ENCODE results near the gene TAF1C.
"Not testable (repeated sequence)": the region's sequence is repeated elsewhere in the genome, so short reads cannot be mapped to it uniquely, and the experiment has no call there.

Gene TAF1C

GRCh38 chr16:84209989-84210388 lies 23.1 kb upstream of the TAF1C start:
- DNase-seq (ENCODE audit: low read depth in 1 of 2, low spot score in 1 of 2) = no peak

DNA sequence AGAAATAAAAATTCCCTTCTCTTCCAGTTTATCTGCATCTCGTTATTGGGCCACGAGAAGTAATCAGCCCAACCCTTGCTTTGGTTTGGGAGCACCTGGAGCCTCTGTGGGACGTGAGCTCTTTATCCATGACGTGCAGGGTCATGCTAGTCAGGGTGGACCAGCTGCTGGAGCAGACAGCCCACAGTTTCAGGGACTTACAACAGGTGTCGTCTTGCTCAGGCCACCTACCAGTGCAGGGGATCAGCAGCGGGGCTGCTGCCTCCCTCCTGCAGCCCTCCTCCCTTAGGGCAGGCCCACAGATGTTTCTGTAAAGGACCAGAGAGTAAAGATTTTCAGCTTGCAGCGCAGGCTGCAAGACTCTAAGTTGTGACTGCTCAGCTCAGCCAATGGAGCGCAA lies 21.0 kb upstream of the TAF1C start:
- DNase-seq (ENCODE audit: low read depth in 1 of 2, low spot score in 1 of 2) = no peak

DNA sequence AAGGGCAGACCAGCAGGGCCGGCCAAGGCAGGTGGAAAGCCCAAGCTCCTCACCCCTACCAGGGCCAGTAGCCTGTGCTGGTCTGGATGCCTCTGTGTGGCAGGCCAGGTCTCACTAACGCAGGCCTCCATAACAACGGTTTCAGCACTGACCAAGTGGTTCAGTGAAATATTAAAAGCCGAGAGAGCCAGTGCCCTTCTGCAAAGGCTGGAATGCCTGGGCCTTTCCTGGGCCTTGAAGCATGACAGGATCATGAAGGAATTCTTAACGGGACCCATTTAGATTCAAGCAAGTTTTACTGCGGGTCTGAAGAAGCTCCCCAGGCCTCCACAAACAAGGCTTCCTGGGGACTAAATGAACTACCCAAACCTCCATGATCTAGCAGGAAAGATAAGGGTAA lies 20.4 kb upstream of the TAF1C start:
- DNase-seq (ENCODE audit: low read depth in 1 of 2, low spot score in 1 of 2) = no peak

DNA sequence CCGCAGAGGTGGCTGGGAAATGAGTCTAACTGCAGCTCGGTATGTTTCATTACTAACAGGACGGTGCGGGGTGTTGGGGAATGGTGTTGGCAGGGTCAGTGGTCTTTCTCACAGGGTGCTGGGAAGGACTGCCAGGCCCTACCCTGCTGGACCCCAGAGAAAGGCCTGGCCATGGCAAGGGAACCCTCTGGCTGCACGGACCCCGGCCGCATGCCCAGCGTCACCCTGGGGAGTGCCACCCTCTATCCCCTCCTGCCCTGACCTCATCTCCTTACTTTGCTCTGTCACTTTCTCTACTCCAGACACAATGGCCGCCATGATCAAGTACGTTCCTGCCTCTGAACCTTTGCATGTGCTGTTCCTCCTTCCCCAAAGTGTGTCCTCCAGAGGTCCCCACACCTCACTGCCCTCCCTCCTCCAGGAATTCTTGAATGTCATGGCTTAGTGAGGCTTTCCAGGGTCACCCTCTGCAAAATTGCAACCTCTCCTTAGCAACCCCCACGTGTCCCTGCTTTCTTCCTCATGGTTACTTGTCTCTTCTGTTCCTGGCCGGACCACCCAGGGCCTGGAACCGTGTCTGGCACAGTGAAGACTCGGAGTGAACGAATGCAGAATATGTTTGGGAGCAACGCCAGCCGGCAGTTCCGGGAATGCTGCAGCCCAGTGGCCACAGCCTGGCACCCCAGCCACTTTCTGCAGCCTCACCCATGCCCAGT lies 19.3 kb upstream of the TAF1C start:
- no peak for DNase-seq (ENCODE audit: low read depth in 1 of 2, low spot score in 1 of 2)

GRCh38 chr16:84205123-84205522 lies 18.3 kb upstream of the TAF1C start:
- DNase-seq (ENCODE audit: low read depth in 1 of 2, low spot score in 1 of 2) = not testable (repeated sequence)

DNA sequence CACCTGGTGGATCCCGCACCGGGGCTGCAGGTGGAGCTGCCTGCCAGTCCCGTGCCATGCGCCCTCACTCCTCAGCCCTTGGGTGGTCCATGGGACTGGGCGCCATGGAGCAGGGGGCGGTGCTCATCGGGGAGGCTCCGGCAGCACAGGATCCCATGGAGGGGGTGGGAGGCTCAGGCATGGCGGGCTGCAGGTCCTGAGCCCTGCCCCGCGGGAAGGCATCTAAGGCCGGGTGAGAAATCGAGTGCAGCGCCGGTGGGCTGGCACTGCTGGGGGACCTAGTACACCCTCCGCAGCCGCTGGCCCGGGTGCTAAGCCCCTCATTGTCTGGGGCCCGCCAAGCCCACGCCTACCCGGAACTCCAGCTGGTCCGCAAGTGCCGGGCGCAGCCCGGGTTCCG lies 17.7 kb upstream of the TAF1C start:
- DNase-seq (ENCODE audit: low read depth in 1 of 2, low spot score in 1 of 2) = not testable (repeated sequence)

GRCh38 chr16:84199861-84200260 lies 13.0 kb upstream of the TAF1C start:
- DNase-seq (ENCODE audit: low read depth in 1 of 2, low spot score in 1 of 2) = no peak

DNA sequence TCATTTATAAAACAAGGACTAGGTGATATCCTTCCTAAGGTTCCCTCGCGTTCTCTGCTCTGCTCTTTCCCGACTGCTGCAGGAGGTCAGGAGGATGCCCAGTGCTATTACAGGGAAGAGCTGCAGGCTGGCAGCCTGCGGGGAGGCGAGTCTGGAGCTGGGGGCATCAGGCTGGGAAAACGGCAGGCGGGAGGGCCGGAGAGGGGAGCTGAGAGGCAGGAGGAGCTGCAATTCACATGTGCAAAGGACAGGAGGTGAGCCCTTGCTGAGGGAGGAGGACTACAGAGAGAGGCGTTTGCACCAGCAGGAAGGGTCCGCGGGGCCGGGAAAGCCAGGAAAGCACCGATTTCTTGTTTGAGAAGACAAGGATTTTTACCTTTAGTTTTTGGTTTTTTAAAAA lies 12.2 kb upstream of the TAF1C start:
- DNase-seq (ENCODE audit: low read depth in 1 of 2, low spot score in 1 of 2) = no peak

- DNase-seq (ENCODE audit: low read depth in 1 of 2, low spot score in 1 of 2) = no peak
Measured at GRCh38 chr16:84198401-84198800, 11.5 kb upstream of the TAF1C start.

DNA sequence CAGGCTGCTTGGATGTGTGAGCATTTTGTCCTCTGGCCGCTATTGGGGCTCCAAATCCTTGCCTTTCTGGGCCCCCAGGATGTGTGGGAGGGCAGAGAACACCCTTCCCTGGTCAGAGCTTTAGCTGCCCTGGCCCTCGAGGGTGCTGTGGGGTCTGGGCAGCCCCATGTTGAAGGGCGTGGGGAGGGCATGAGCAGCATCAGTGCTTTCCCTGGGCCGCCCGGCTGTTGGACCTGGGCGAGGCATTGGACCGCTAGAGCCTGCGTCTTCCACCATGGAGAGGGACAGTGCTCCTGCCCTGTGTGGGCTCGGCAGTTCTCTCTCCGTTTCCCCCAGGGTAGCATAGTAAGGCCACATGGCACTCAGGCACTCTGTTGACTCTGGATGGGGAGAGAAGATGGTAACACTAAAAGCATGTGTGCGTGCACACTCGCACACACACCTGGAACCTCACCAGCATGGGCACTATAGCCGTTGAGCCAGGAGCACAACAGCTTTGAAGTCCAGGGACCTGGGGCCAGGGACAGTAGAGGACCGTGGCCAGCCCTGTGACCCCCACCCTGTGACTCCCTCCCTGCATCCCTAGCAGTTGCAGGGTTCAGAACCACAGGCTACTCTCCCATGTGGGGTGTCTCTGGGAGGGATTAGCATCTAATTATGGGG lies 10.7 kb upstream of the TAF1C start:
- DNase-seq (ENCODE audit: low read depth in 1 of 2, low spot score in 1 of 2) = no peak

GRCh38 chr16:84196727-84197394 lies 10.0 kb upstream of the TAF1C start:
- no peak for DNase-seq (ENCODE audit: low read depth in 1 of 2, low spot score in 1 of 2)

- DNase-seq (ENCODE audit: low read depth in 1 of 2, low spot score in 1 of 2) = no peak
Measured at GRCh38 chr16:84196101-84196500, 9.2 kb upstream of the TAF1C start.

DNA sequence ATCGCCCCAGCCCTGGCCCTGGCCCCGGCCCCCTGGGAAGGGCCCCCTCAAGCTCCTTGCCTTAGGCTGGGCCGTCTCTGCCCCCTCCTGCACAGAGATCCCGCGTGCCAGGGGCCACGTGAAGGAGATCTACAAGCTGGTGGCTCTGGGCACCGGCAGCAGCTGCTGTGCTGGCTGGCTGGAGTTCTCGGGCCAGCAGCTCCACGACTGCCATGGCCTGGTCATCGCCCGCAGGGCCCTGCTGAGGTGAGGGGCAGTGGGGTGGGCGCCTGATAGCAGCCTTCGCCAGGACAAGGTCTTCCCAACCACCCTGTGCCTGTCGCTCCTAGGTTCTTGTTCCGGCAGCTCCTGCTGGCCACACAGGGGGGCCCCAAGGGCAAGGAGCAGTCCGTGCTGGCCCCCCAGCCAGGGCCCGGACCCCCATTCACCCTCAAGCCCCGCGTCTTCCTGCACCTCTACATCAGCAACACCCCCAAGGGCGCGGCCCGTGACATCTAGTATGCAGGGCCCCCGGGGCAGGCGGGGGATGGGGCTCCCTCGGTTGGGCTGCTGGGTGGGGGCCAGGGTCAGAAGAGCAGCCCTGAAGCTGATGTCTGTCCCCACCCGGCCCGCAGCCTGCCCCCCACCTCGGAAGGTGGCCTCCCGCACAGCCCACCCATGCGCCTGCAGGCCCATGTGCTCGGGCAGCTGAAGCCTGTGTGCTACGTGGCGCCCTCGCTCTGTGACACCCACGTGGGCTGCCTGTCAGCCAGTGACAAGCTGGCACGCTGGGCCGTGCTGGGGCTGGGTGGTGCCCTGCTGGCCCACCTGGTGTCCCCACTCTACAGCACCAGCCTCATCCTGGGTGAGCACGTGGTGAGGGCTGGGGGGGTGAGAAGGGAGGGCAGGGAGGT lies 8.6 kb upstream of the TAF1C start:
- no peak for DNase-seq (ENCODE audit: low read depth in 1 of 2, low spot score in 1 of 2)

DNA sequence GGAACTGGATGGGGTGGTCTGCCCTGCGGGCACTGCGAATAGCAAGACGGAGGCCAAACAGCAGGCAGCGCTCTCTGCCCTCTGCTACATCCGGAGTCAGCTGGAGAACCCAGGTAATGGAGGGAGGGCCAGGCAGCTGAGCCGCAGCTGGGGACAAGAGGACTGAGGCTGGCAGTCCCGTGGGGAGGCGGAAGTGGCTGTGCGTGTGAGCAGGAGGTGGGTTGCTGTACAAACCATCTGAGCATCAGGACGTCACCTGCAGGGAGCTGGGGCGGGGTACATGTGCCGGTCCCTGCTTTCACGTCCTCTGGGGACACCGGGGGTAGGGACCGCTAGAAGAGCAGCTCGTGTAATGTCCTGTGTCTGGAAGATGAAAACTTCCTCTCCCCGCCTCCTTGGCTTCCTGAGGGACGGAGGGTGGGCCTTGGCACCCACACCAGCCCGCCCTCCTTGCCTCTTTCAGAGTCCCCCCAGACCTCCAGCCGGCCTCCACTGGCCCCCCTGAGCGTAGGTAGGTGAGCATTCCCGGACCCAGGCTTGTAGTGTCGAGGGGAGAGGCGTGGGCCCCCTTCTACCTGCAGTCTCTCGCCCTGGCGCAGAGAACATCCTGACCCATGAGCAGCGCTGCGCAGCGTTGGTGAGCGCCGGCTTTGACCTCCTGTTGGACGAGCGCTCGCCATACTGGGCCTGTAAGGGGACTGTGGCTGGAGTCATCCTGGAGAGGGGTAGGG lies 7.8 kb upstream of the TAF1C start:
- no peak for DNase-seq (ENCODE audit: low read depth in 1 of 2, low spot score in 1 of 2)

DNA sequence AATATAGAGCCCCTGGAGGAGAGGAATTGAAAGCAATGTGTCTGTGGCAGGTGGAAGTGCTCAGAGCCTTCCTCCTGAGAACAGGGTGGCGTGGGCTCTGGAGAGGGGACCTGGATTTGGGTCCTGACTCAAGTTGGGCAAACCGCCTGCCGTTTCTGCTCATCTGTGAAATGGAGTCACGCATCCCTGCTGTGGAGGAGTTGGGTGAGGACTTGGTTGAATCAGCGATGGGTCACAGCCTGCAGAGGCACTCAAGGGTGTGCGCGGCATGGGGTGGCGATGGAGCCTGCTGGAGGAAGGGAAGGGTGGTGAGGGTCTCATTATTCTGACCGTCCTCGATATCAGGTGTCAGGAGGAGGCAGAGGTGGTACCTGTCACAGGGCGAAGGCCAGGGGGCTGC lies 7.2 kb upstream of the TAF1C start:
- no peak for DNase-seq (ENCODE audit: low read depth in 1 of 2, low spot score in 1 of 2)

DNA sequence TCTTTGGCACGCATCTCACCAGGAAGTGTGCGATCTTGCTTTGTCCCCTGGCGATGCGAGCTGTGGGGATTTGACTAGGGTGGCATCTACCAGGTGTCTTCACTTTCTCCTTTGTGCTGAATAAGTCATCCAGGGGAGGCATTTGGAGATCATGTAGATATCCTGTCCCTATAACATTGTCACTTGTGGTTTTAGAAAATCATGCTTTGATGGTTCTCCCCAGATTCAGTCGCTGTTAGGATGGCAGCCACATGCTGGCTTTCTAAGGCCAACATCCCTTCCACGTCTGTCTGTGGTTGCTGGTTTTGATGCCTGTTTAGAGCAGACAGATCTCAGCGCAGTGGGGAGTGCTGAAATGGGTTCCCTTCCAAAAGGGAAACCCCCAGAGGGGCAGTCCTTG lies 6.6 kb upstream of the TAF1C start:
- DNase-seq (ENCODE audit: low read depth in 1 of 2, low spot score in 1 of 2) = no peak

DNA sequence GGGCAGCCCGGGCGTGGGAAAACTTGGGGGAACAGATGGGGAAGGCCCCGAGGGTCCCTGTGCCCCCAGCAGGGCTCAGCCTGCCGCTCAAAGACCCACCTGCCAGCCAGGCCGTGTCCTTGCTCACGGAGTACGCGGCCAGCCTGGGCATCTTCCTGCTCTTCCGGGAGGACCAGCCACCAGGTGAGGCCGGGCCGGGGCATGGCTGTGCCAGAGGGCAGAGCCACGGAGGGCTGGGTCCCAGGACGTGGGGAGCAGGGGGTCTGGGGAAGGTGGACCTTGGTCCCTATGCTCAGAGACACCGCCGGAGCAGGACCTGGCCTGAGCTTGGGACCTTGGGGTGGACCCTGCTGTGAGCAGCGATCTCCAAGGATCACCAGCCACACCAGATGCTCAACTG lies 4.6 kb upstream of the TAF1C start:
- DNase-seq (ENCODE audit: low read depth in 1 of 2, low spot score in 1 of 2) = no peak

- DNase-seq (ENCODE audit: low read depth in 1 of 2, low spot score in 1 of 2) = no peak
Measured at GRCh38 chr16:84190731-84191388, 4.0 kb upstream of the TAF1C start, which contains the start of gene ADAD2. Gene ADAD2 (plus strand): TSS chr16:84191157. CDS start chr16:84191231, 74 bp downstream.

DNA sequence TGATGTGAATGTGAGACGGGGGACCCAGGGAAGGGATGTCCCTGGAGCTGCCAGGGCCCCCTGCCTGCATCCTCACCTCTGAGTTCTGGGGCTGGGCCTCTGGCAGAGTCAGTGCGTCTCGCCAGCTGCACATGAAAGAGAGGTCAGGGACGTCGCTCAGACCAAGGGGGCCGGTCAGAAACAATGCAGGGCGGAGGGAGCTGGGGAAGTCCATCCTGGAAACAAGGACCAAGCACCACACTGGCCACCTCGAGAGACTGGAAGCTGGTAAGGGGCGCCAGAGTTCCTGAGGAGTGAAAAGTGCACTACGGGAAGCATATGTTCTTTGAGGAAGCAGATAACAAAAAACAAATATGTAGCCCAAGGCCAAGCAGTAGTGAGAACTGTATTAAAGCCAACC lies 2.1 kb downstream of the TAF1C start:
- no peak for DNase-seq (ENCODE audit: low read depth in 1 of 2, low spot score in 1 of 2)

DNA sequence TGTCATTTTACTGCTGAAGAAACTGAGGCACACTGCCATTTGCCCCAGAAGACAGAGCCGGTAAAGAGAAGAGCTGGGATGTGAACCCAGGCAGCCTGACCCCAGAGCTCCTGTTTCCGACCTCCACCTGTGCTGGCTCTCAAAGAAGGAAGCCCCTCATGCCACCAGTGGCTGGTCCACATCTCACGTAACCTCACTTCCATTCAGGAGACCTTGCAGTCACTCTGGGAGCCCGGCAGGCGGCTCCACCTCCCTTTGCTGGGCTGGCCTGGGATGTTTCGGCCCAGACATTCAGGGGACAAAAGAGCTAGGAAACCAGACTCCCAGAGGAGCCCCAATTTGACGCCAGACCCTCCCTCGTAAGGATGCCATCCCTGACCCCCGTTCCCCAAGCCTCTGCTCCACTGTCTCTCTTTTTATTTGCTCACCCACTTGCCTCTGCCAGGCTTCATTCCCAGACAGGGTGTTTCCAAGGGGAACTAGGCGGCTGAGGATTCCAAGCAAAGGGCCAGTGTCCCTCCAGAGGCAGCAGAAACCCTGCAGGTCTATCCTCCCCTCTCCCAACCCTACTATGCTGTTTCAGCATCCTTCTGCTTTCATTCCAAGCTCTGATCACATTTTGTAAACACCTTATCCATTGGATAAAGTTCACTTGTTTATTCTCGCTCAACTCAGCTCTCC lies 2.8 kb downstream of the TAF1C start:
- no peak for DNase-seq (ENCODE audit: low read depth in 1 of 2, low spot score in 1 of 2)
